Right ventricle myocardium inferior (tissue), 1 donor: Measurements from ENCODE around the gene UTF1. TPM values are rescaled to one million over a fixed set of nuclear protein-coding genes. Genes with fewer than 3 reads are reported as not detected.
A peak's percentile ranks its signal among the peaks of the same experiment; 100 is the strongest.

Experiments used
- ATAC-seq: fragments of 200-7000 bp; cut with Tn5 transposase; one replicate; pipeline ENCODE4 v1.9.1; 2020; ENCODE audit warnings: mild to moderate bottlenecking, moderate library complexity
- DNase-seq: peaks from one replicate; pipeline ENCODE4 v3.0.0; 2021; ENCODE audit errors: missing footprints
- intact Hi-C: fragments of 100-400 bp; cut with DNase I; formaldehyde crosslinking; loops from one replicate; pipeline ENCODE4 v1.11.0; 2022
- total RNA-seq: library from RNA; stranded (reverse); fragmentation: NEBNext Ultra II Directional; extraction: Animal tissue kit (Norgen Biotek cat#: 25700); gene quantifications from one replicate; pipeline ENCODE4 v1.2.1, GENCODE V29; 2021
- donor health status: DM: no; HTN: yes; CAD: no; lungs with severe emphysema.

The UTF1 gene
- total RNA-seq, 1 donor from 2014 or later: not detected

GRCh38 chr10:133270773-133271297, 40.8 kb downstream of the UTF1 start:
- ATAC-seq: no peak
- no peak for DNase-seq
- intact Hi-C loops: no loop called here

GRCh38 chr10:133271521-133272300, 41.7 kb downstream of the UTF1 start:
- intact Hi-C loops: no loop called here
- DNase-seq (no peak), ATAC-seq (no peak)

GRCh38 chr10:133272301-133272963, 42.4 kb downstream of the UTF1 start:
- intact Hi-C loops: no loop called here
- DNase-seq (no peak), ATAC-seq (no peak)

- intact Hi-C loops: no loop called here
- no peak for ATAC-seq
- no peak for DNase-seq
These were observed 43.0 kb downstream of the UTF1 start for GRCh38 chr10:133272964-133273420.

- ATAC-seq (no peak), DNase-seq (no peak)
- intact Hi-C loops: no loop called here
These were observed 43.6 kb downstream of the UTF1 start for GRCh38 chr10:133273534-133274143.

GRCh38 chr10:133274751-133275683, 45.0 kb downstream of the UTF1 start:
- intact Hi-C loops: no loop called here
- DNase-seq (no peak), ATAC-seq (no peak)

- intact Hi-C loops: no loop called here
- DNase-seq (no peak), ATAC-seq (no peak)
These were observed 45.7 kb downstream of the UTF1 start for GRCh38 chr10:133275684-133276092.

- intact Hi-C loops: no loop called here
- DNase-seq (no peak), ATAC-seq (no peak)
These were observed 46.0 kb downstream of the UTF1 start for GRCh38 chr10:133276100-133276434.

- peak; percentile 88 for DNase-seq
- ATAC-seq: peak; percentile 12
These were observed 46.6 kb downstream of the UTF1 start, which contains the start of gene ADAM8 for GRCh38 chr10:133276435-133277201. Gene ADAM8 (minus strand): TSS chr10:133276868. CDS start chr10:133276817, 51 bp downstream.

GRCh38 chr10:133277277-133277992, 47.4 kb downstream of the UTF1 start:
- ATAC-seq (no peak), DNase-seq (no peak)
- intact Hi-C loops: no loop called here

More at GRCh38 chr10:133276435-133277201, 46.6 kb downstream of the UTF1 start, which contains the start of gene ADAM8:
- intact Hi-C loops: no loop called here

- intact Hi-C loops: no loop called here
- no peak for ATAC-seq
- DNase-seq: no peak
These were observed 48.1 kb downstream of the UTF1 start for GRCh38 chr10:133277993-133278576.

GRCh38 chr10:133278577-133279265, 48.7 kb downstream of the UTF1 start:
- ATAC-seq: peak; percentile 27
- intact Hi-C loops: no loop called here
- peak; percentile 90 for DNase-seq

- DNase-seq: no peak
- no peak for ATAC-seq
These were observed 49.6 kb downstream of the UTF1 start for GRCh38 chr10:133279326-133280226.

GRCh38 chr10:133280391-133281059, 50.5 kb downstream of the UTF1 start:
- DNase-seq (no peak), ATAC-seq (no peak)
- intact Hi-C loops: no loop called here

More at GRCh38 chr10:133279326-133280226, 49.6 kb downstream of the UTF1 start:
- intact Hi-C loops: no loop called here

GRCh38 chr10:133281084-133281483, 51.1 kb downstream of the UTF1 start:
- intact Hi-C loops: no loop called here
- no peak for ATAC-seq
- DNase-seq: no peak
